Glomerular visceral epithelial cell (primary cell): ENCODE measurements around the gene NTPCR.

Source experiments
- DNase-seq: peaks from one replicate; pipeline ENCODE4 v3.0.0-alpha.2; 2016; ENCODE audit errors: extremely low spot score

Gene NTPCR

DNA sequence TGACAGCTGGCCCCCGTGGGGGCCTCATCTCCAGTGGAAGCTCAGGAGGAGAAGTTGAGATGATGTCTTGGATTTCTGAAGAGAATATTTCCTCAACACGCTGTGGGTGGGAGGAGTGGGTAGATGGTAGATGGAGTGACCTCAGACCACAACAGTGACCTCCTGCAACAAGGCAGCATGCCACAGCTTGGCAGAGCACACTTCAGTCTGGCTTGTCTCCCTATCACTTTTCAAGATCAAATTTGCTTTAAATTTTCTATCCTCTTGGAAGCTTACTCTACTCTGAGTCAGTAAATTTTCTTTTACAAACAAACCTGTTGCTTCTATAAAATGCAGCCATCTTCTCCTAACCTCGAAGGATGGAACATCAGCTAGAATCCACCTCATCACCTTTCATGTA lies 59.7 kb downstream of the NTPCR start:
- DNase-seq: peak; percentile 49

- no peak for DNase-seq
Observed at GRCh38 chr1:233012021-233012420, 61.6 kb downstream of the NTPCR start.

- peak; percentile 12 for DNase-seq
Observed at GRCh38 chr1:233015965-233016364, 65.6 kb downstream of the NTPCR start.

DNA sequence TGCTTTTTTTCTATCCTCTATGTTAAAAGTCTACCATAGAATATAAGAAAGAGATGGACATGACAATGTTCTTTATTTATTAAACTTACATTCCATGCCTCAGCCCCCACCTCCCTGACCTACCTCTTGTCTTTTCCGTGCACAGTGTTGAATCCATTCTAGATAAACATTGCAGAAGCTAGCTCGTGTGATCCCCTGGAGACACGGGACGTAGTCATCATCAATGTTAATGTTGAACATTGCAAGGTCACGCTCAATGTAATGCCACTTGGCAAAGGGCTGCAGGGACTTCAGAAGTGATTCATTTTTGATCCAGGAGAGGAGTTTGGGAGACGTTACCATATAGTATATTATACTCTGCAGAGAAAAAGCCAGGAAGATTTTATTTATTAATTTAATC lies 66.4 kb downstream of the NTPCR start:
- no peak for DNase-seq

GRCh38 chr1:233019083-233019482 lies 68.7 kb downstream of the NTPCR start:
- DNase-seq: no peak

GRCh38 chr1:233019778-233020325 lies 69.4 kb downstream of the NTPCR start:
- DNase-seq: no peak

DNA sequence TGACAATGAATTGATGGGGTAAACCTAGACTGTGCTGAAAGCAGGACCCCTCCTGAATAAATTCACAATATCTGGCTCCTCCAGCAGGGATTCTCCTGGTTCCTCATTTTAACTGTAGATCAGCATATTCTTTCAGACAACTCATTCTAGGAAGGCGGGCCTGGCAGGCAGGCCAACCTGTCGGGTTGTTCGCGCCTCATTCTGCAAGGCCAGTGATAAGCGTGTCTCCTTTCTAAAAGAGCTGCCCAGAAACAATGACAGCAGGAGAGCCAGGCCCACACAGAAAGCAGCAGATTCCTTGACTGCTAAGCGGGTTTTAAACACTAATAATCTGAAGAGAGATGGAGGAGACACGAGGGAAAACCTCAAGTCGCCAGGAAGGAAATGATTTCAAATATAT lies 70.0 kb downstream of the NTPCR start:
- no peak for DNase-seq

GRCh38 chr1:233022246-233022645 lies 71.8 kb downstream of the NTPCR start:
- no peak for DNase-seq

- no peak for DNase-seq
Observed at GRCh38 chr1:233024199-233024598, 73.8 kb downstream of the NTPCR start.

GRCh38 chr1:233025157-233025556 lies 74.7 kb downstream of the NTPCR start:
- peak; percentile 28 for DNase-seq

DNA sequence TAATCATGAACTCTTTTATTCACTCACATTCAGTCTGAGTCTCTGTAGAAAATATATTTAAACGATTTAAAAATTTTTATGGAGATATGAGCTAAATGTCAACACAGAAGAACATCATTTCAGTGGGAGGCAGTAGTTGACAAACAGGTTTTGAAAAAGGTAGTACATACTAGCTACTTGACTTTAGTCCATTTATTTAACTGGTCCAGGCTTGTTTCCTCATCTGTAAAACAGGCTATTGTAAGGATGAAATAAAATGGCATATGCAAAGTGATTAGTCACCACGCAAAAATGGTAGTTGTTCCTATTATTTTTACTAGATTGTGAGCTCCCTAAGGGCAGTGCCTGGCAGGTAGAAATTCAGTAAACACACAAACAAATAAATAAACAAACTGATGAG lies 75.2 kb downstream of the NTPCR start:
- DNase-seq: no peak

DNA sequence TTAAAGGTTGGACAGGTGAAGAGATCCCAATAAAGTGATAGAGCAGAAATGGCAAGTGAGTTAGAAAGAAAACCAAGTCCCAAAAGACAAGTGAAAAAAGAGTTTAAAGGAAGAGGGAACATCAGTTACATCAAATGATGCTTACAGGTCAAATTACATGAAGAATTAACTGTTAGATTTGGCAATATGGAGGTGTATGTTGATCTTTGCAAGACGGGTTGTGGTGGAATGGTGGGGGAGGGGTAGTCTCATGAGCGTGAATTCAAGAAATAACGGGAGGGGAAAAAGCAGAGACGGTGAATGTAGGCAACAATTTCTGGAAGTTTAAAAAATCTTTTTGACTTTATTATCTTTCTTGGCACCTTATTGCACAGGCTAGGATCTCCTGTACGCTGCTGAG lies 76.6 kb downstream of the NTPCR start:
- DNase-seq: no peak

- DNase-seq: no peak
Observed at GRCh38 chr1:233031521-233031920, 81.1 kb downstream of the NTPCR start.

DNA sequence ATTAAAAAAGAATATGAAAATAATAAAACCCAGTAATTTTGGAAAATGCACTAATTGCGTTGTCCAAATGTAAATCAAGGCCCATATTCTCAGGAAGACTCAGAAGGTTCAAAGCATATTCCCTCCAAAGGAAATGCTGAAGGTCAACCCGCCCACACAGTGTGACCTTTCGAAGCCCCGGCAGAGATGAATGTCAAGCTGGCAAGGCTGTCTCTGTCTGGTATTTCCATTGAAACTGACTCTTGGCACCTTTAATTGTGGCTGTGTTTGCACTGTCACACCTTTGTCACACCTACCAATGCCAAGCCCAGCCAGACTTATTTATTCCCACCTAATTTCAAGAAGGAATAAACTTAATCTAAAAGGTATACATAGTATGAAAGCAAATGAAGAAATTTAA lies 82.5 kb downstream of the NTPCR start:
- no peak for DNase-seq

- no peak for DNase-seq
Observed at GRCh38 chr1:233033361-233033760, 83.0 kb downstream of the NTPCR start.
